ENCODE measurements around the gene TREML4. TPM values are rescaled to one million over a fixed set of nuclear protein-coding genes. Genes with fewer than 3 reads are reported as not detected.

TREML4 gene
- polyA plus RNA-seq, 1 experiment, result not detected

- CTCF ChIA-PET, result no interaction called here
- POLR2A ChIA-PET, result no interaction called here
These were observed 58.6 kb downstream of the TREML4 start, which contains the start of gene TREM1 for GRCh38 chr6:41286544-41287346. TSS of gene TREM1 (minus strand) at chr6:41286682. CDS start at chr6:41286655, 27 bp downstream.

GRCh38 chr6:41288030-41288753 is 60.0 kb downstream of the TREML4 start:
- POLR2A ChIA-PET, result no interaction called here
- no peak overlapping the region for H3K4me3 ChIP-seq (ENCODE audit: low read depth, low read length)
- H3K27ac ChIP-seq (ENCODE audit: low read depth, low read length), result no peak overlapping the region
- H3K27me3 ChIP-seq (ENCODE audit: control insufficient read depth, insufficient read depth, low read length), result peaks cover 9% of the 10 kb centered on the region
- no peaks in the 10 kb centered on the region for H3K9me3 ChIP-seq (ENCODE audit: control insufficient read depth, insufficient read depth, low read length)
- TF ChIP-seq, protein P1, sequence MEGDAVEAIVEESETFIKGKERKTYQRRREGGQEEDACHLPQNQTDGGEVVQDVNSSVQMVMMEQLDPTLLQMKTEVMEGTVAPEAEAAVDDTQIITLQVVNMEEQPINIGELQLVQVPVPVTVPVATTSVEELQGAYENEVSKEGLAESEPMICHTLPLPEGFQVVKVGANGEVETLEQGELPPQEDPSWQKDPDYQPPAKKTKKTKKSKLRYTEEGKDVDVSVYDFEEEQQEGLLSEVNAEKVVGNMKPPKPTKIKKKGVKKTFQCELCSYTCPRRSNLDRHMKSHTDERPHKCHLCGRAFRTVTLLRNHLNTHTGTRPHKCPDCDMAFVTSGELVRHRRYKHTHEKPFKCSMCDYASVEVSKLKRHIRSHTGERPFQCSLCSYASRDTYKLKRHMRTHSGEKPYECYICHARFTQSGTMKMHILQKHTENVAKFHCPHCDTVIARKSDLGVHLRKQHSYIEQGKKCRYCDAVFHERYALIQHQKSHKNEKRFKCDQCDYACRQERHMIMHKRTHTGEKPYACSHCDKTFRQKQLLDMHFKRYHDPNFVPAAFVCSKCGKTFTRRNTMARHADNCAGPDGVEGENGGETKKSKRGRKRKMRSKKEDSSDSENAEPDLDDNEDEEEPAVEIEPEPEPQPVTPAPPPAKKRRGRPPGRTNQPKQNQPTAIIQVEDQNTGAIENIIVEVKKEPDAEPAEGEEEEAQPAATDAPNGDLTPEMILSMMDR (IDR thresholded peaks at IDR 0.05; ENCODE audit: low read depth, low read length), result no peak
- CTCF ChIA-PET, result no interaction called here
- no peak for DNase-seq (ENCODE audit: low read depth, low spot score)

More at GRCh38 chr6:41286544-41287346, 58.6 kb downstream of the TREML4 start, which contains the start of gene TREM1:
- no peak within 1 kb of the TSS for H3K27ac ChIP-seq (ENCODE audit: low read depth, low read length)
- no peak within 1 kb of the TSS for H3K4me3 ChIP-seq (ENCODE audit: low read depth, low read length)
- no peaks in the 10 kb centered on the region for H3K9me3 ChIP-seq (ENCODE audit: control insufficient read depth, insufficient read depth, low read length)
- TF ChIP-seq, protein P1 (IDR thresholded peaks at IDR 0.05; ENCODE audit: low read depth, low read length), result no peak
- peaks cover 9% of the 10 kb centered on the region for H3K27me3 ChIP-seq (ENCODE audit: control insufficient read depth, insufficient read depth, low read length)
- DNase-seq (ENCODE audit: low read depth, low spot score), result no peak

Small RNA genes lying within 50 kb of the gene (small RNA-seq; reads per million reads assigned to genes)
- not detected for gene AL391903.2 (ENCODE audit: insufficient read length, low read depth)
- gene AL391903.3 (ENCODE audit: insufficient read length, low read depth), result not detected
- 0.81 reads per million for gene RNA5SP207 (ENCODE audit: insufficient read length, low read depth)

Other genes starting within 250 kb of the TREML4 start
- 0.02 TPM in 2 replicates for gene UNC5CL, start 189.1 kb upstream of the TREML4 start, polyA plus RNA-seq (2011; rRNA removed)
- not detected in 2 replicates for gene TSPO2, start 185.9 kb upstream of the TREML4 start, polyA plus RNA-seq (2011; rRNA removed)
- not detected in 2 replicates for gene APOBEC2, start 175.1 kb upstream of the TREML4 start, polyA plus RNA-seq (2011; rRNA removed)
- 7.0 and 10.0 TPM in 2 replicates for gene OARD1, start 156.0 kb upstream of the TREML4 start, polyA plus RNA-seq (2011; rRNA removed)
- 10.1 and 13.4 TPM in 2 replicates for gene NFYA, start 155.4 kb upstream of the TREML4 start, polyA plus RNA-seq (2011; rRNA removed)
- not detected in 2 replicates for gene TREML1, start 74.0 kb upstream of the TREML4 start, polyA plus RNA-seq (2011; rRNA removed)
- 0.07 and 0.11 TPM in 2 replicates for gene TREM2, start 65.2 kb upstream of the TREML4 start, polyA plus RNA-seq (2011; rRNA removed)
- not detected in 2 replicates for gene TREML2, start 27.2 kb upstream of the TREML4 start, polyA plus RNA-seq (2011; rRNA removed)
- gene TREM1, start 58.3 kb downstream of the TREML4 start, polyA plus RNA-seq (2011; rRNA removed), result not detected in 2 replicates
- gene NCR2, start 107.3 kb downstream of the TREML4 start, polyA plus RNA-seq (2011; rRNA removed), result not detected in 2 replicates